Hematopoietic multipotent progenitor cell treated with erythropoietin and hydrocortisone succinate and interleukin-3 and kit ligand, for 4 days (in vitro differentiated cells): ENCODE data around the gene TOGARAM1.

Experiments
- DNase-seq: peaks from one replicate; pipeline ENCODE4 v3.0.0-alpha.2; 2015

TOGARAM1 gene

DNA sequence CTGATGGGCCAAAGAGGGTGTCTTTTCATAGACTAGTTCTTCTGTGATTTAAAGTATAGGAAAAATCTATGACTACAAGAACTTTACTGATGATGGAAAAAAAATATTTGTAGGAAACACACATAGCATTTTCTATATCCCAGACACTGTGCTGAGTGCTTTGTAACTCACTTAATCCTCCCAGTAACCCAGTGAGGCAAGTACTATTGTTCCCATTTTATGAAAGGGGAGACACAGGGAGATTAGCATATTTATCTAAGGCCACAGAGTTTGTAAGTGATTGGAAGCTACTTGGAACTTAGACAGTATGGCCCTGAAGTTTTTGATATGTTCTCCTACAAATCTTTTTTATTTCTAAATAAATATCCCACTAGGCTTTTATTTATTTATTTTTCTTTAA lies 141.8 kb downstream of the TOGARAM1 start:
- DNase-seq, result no peak

DNA sequence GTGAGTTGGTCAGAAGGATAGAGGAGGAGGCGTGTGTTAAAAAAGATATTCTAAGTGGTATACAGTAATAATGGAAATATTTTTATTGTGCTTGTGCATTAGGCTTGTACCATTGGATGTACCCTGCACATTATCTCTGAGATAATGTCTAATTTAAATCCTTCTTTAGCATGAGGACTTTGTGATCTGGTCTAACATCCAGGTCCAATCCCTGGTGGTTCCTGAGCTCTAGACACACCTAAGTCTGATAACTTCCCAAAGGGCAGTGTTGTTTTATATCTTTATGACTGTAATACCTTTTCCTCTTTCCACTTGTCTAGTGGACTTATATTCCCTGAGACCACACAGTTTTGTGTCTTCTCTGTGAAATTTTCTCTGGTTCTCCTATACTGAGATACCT lies 142.6 kb downstream of the TOGARAM1 start:
- DNase-seq, result no peak

DNA sequence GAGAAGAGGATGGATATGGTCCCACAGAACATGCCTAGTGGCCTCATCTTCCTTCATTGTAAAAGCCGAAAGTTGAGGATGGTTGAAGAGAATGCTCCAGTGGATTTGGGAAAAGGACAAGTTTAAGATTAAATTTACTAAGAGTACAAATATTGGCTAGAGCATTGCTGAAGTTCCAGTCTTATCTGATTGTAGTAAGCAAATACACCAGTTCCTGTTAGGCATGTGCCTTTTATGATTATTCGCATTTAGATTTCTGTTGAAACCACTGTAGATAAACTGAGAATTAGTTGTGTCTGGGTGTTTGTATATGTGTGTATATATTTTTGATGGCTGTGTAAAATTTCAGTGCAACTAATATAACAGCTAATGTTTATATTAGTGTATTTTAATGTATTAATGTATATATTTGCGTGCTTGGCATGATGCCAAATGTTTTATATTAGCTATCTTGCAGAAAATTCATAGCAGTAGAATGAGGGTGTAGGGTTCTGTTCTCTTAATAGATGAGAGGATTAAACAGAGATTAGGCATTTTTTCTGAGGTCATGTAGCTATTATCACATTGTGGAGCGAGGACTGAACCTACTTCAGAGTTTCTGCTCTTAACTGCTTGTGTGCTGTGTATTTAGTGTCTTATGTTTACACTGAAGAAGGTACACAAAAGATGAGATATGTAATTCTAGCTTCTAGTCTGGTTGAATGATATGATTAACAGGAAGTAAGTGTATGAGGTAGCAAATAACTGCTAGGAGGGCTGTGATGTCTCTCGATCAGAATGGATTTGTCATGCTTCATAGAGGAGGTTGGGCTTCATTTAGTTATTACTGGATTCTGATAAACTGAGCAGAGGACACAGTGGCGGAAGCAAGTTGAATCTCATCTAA lies 151.1 kb downstream of the TOGARAM1 start:
- peak; percentile 69 for DNase-seq

DNA sequence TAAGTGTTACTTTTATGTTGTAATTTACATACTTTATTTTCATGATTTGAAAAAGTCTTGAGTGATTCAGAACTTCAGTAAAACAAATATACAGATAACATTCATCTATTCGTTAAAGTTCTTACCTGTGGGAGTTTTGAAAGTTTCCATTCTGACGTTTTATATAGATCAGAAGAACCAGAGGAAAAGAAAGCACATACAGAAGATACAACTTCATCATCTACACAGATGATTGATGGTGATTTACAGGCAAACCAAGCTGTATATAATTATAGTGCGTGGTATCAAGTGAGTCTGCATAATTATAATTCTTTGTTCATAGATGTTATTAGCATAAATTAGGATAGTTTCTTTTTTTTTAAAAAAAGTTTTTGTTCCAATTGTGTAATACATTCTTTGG lies 152.3 kb downstream of the TOGARAM1 start:
- no peak for DNase-seq

DNA sequence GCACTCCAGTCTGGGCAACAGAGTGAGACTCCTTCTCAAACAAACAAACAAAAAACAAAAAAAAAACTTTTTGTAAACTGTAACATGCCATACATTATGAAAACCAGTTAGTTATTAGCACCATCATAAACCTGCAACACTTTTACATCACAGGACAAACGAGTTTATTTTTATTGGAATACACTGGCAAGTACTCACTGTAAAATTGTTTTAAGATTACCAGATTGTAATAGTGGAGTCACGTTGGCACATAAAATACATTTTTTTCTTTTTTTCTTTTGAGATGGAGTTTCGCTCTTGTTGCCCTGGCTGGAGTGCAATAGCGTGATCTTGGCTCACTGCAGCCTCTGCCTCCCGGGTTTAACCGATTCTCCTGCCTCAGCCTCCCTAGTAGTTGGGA lies 156.6 kb downstream of the TOGARAM1 start:
- no peak for DNase-seq

DNA sequence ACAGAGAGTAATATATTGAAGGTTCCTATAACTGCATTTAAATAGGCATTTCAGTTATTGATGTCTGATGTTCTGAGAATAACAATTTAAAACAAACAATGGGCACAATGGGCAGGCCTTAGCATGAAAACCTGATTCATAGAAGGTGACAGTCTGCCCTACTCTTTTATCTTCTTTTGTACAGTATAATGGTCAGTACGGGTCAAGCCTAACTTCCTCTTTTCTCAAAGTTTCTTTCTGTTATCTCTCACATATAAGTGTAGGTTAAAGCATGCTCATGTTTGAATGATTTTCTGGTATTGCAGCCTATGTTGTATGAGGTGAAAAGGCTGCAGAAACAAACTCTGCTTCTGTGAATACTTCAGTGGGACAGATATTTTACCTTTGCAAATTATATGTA lies 158.1 kb downstream of the TOGARAM1 start:
- peak; percentile 75 for DNase-seq

DNA sequence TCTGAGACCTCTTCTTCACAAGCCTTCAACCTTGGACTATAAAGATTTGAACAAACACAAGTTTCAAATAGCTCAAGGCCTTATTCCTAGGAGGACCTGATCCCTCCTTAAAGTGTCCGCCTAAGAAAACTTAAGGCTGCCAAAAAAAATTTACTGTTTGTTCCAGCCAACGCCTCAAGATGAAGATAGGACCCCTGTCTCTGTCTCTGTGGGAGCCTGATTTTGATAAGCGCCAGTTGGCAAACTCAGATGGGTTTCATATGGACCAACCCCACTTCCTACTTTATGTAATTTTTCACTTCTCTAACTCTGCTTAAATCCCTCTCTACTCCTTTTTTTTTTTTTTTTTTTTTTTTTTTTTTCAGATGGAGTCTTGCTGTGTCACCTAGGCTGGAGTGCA lies 161.3 kb downstream of the TOGARAM1 start:
- DNase-seq, result peak; percentile 79
